Caco-2 (cell line): ENCODE results near the gene UNC80. TPM values are rescaled to one million over a fixed set of nuclear protein-coding genes. Genes with fewer than 3 reads are reported as not detected.

Source experiments
- BruUV-seq: library from RNA; stranded (reverse); fragments of 400-500 nt; replicated peaks from 2 replicates; lab custom pipeline; 2021; lab: Mats Ljungman, UMichigan
- CTCF ChIA-PET: fragments of 300-600 bp; sonication (Branson Sonifier 250); formaldehyde crosslinking; loops from one replicate; lab custom pipeline; 2022; ENCODE audit warnings: antibody characterized with exemption; lab: Charles Lee
- POLR2A ChIA-PET: fragments of 300-600 bp; sonication (Branson Sonifier 250); formaldehyde crosslinking; loops from one replicate; lab custom pipeline; 2022; ENCODE audit warnings: antibody characterized with exemption; lab: Charles Lee
- DNase-seq, 2 experiments: peaks; one replicate each; pipeline versions ENCODE4 v3.0.0 to v3.0.0-alpha.2; 2020 to 2022
- H3K27me3 ChIP-seq: replicated peaks from 2 replicates; pipeline ENCODE4 v1.6.0; 2011; ENCODE audit warnings: low read length; ENCODE audit not compliant: control insufficient read depth, insufficient read depth
- H3K36me3 ChIP-seq: 2 replicates; pipeline ENCODE4 v1.5.1; 2011; ENCODE audit warnings: low read length; ENCODE audit not compliant: control insufficient read depth, insufficient read depth
- H3K4me1 ChIP-seq: fragments of 250-450 bp; sonication (Bioruptor Pico); 2 replicates; pipeline ENCODE4 v1.5.1; 2020; ENCODE audit warnings: mild to moderate bottlenecking
- H3K4me3 ChIP-seq: 2 replicates; pipeline ENCODE4 v1.5.1; 2011; ENCODE audit warnings: low read depth, mild to moderate bottlenecking, control low read depth, low read length
- H3K9me3 ChIP-seq: fragments of 250-450 bp; sonication (Bioruptor Pico); 2 replicates; pipeline ENCODE4 v1.5.1; 2020; ENCODE audit warnings: mild to moderate bottlenecking, moderate library complexity
- H3K27ac Mint-ChIP-seq: one replicate; pipeline ENCODE4 v1.8.0; 2022; ENCODE audit warnings: mixed read lengths; ENCODE audit not compliant: unreplicated experiment
- H3K27me3 Mint-ChIP-seq: one replicate; pipeline ENCODE4 v1.8.0; 2022; ENCODE audit warnings: mixed read lengths; ENCODE audit not compliant: insufficient read depth, unreplicated experiment
- H3K36me3 Mint-ChIP-seq: one replicate; pipeline ENCODE4 v1.8.0; 2022; ENCODE audit warnings: mild to moderate bottlenecking, mixed read lengths; ENCODE audit not compliant: insufficient read depth, unreplicated experiment
- H3K4me1 Mint-ChIP-seq: one replicate; pipeline ENCODE4 v1.8.0; 2022; ENCODE audit warnings: low read depth, mixed read lengths; ENCODE audit not compliant: unreplicated experiment
- H3K4me3 Mint-ChIP-seq: one replicate; pipeline ENCODE4 v1.8.0; 2022; ENCODE audit warnings: mild to moderate bottlenecking, moderate library complexity, mixed read lengths; ENCODE audit not compliant: unreplicated experiment
- H3K9me3 Mint-ChIP-seq: one replicate; pipeline ENCODE4 v1.8.0; 2022; ENCODE audit warnings: mixed read lengths; ENCODE audit not compliant: unreplicated experiment
- CTCF ChIP-seq, 2 experiments: fragments of 200-600 bp in 1 of 2; IDR thresholded peaks; 1 replicate in 1 of 2; 2 replicates in 1 of 2; pipeline versions ENCODE4 v1.5.1 to v1.8.0; 2011 to 2022; ENCODE audit warnings: antibody characterized with exemption in 1 of 2, control low read depth in 1 of 2, inconsistent platforms in 1 of 2, low read depth in 1 of 2, low read length in 1 of 2, mild to moderate bottlenecking in 1 of 2, moderate library complexity in 1 of 2; ENCODE audit not compliant: insufficient read depth in 1 of 2, severe bottlenecking in 1 of 2, unreplicated experiment in 1 of 2
- intact Hi-C: fragments of 100-400 bp; cut with micrococcal nuclease; formaldehyde crosslinking; loops from one replicate; pipeline ENCODE4 v1.10.0; 2022; ENCODE audit not compliant: unreplicated experiment
- total RNA-seq: library from RNA; stranded (reverse); gene quantifications from 2 replicates; pipeline ENCODE4 v1.2.3, GENCODE V29; 2022

The UNC80 gene
- total RNA-seq, 1 experiment from 2014 or later: not detected

DNA sequence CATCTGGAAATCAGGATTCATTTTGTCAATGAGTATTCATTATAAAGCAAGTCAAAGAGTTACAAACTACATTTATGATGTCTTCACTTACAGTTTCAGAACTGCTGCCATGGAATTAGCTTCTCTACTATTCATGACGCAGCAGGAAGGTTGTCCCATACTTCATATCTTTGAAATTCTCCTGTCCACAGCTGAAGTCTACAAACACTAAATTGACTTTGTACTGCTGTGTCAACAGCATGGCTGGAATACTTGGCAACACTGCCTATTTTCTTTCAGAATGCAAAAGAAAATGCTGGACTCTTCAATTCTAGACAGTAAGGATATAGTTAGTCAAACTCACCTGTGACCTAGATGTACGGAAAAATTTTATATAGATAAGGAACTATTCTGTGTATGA lies 44.6 kb upstream of the UNC80 start:
- BruUV-seq: no TSS peak
- intact Hi-C loops: no loop called here
- Histone ChIP-seq H3K36me3 (no peaks in the 10 kb centered on the region), H3K4me1 (no peaks in the 10 kb centered on the region), H3K9me3 (no peaks in the 10 kb centered on the region), H3K4me3 (no peak overlapping the region), H3K27me3 (no peaks in the 10 kb centered on the region)
- no peak for DNase-seq
- Mint-ChIP-seq H3K36me3 (no peaks in the 10 kb centered on the region), H3K4me1 (no peaks in the 10 kb centered on the region), H3K27ac (no peak overlapping the region), H3K9me3 (no peaks in the 10 kb centered on the region), H3K4me3 (no peak overlapping the region), H3K27me3 (peaks cover 7% of the 10 kb centered on the region)
- ChIA-PET POLR2A (no interaction called here), CTCF (no interaction called here)
- no peak for TF ChIP-seq CTCF (IDR thresholded peaks at IDR 0.05; ENCODE audit: insufficient read depth in 1 of 2, low read depth in 1 of 2, low read length in 1 of 2, severe bottlenecking in 1 of 2, unreplicated experiment in 1 of 2)

GRCh38 chr2:209734805-209735204 lies 36.8 kb upstream of the UNC80 start:
- no TSS peak for BruUV-seq
- no peaks in the 10 kb centered on the region for H3K27me3 ChIP-seq
- H3K4me3 ChIP-seq: no peak overlapping the region
- H3K36me3 ChIP-seq: no peaks in the 10 kb centered on the region
- no peaks in the 10 kb centered on the region for H3K4me1 ChIP-seq
- ChIA-PET POLR2A (no interaction called here), CTCF (no interaction called here)
- H3K27ac Mint-ChIP-seq: no peak overlapping the region
- no peaks in the 10 kb centered on the region for H3K4me1 Mint-ChIP-seq
- H3K27me3 Mint-ChIP-seq: peaks cover 8% of the 10 kb centered on the region
- H3K36me3 Mint-ChIP-seq: no peaks in the 10 kb centered on the region
- no peaks in the 10 kb centered on the region for H3K9me3 ChIP-seq
- TF ChIP-seq CTCF (IDR thresholded peaks at IDR 0.05; ENCODE audit: insufficient read depth in 1 of 2, low read depth in 1 of 2, low read length in 1 of 2, severe bottlenecking in 1 of 2, unreplicated experiment in 1 of 2): no peak
- intact Hi-C loops: no loop called here
- H3K9me3 Mint-ChIP-seq: no peaks in the 10 kb centered on the region
- no peak overlapping the region for H3K4me3 Mint-ChIP-seq
- no peak for DNase-seq

- Histone ChIP-seq H3K36me3 (no peaks in the 10 kb centered on the region), H3K27me3 (no peaks in the 10 kb centered on the region), H3K9me3 (no peaks in the 10 kb centered on the region), H3K4me3 (no peak overlapping the region), H3K4me1 (no peaks in the 10 kb centered on the region)
- intact Hi-C loops: no loop called here
- no peak for TF ChIP-seq CTCF (IDR thresholded peaks at IDR 0.05; ENCODE audit: insufficient read depth in 1 of 2, low read depth in 1 of 2, low read length in 1 of 2, severe bottlenecking in 1 of 2, unreplicated experiment in 1 of 2)
- ChIA-PET POLR2A (no interaction called here), CTCF (no interaction called here)
- Mint-ChIP-seq H3K27ac (no peak overlapping the region), H3K4me1 (no peaks in the 10 kb centered on the region), H3K9me3 (no peaks in the 10 kb centered on the region), H3K36me3 (no peaks in the 10 kb centered on the region), H3K27me3 (no peaks in the 10 kb centered on the region), H3K4me3 (no peak overlapping the region)
- no peak for DNase-seq
- no TSS peak for BruUV-seq
Observed at GRCh38 chr2:209741953-209742352, 29.7 kb upstream of the UNC80 start.
